Mucosa of descending colon (tissue), 3 donors: ENCODE results near the gene AGR2. TPM values are rescaled to one million over a fixed set of nuclear protein-coding genes. Genes with fewer than 3 reads are reported as not detected.
"Not testable (repeated sequence)": the region's sequence is repeated elsewhere in the genome, so short reads cannot be mapped to it uniquely, and the experiment has no call there.

Experiments
- ATAC-seq: fragments of 200-7000 bp; cut with Tn5 transposase; one replicate; pipeline ENCODE4 v1.9.1; 2020; ENCODE audit warnings: mild to moderate bottlenecking, moderate library complexity
- DNase-seq, 3 donors: peaks; one replicate each; pipeline ENCODE4 v3.0.0-alpha.2; 2020
- H3K36me3 ChIP-seq: fragments of 200-600 bp; one replicate; pipeline ENCODE4 v1.8.0; 2021; ENCODE audit warnings: low read depth, mild to moderate bottlenecking
- H3K4me1 ChIP-seq: fragments of 200-600 bp; one replicate; pipeline ENCODE4 v1.8.0; 2021; ENCODE audit warnings: low read depth, mild to moderate bottlenecking
- H3K4me3 ChIP-seq: fragments of 200-600 bp; one replicate; pipeline ENCODE4 v1.8.0; 2021; ENCODE audit warnings: mild to moderate bottlenecking
- H3K9me3 ChIP-seq: fragments of 200-600 bp; one replicate; pipeline ENCODE4 v1.8.0; 2021; ENCODE audit warnings: mild to moderate bottlenecking
- CTCF ChIP-seq: fragments of 200-600 bp; IDR thresholded peaks from one replicate; pipeline ENCODE4 v1.8.0; 2022; ENCODE audit warnings: antibody characterized with exemption, mild to moderate bottlenecking
- intact Hi-C, 2 donors: fragments of 100-400 bp; cut with DNase I in 1 of 2; cut with micrococcal nuclease in 1 of 2; formaldehyde crosslinking; loops; one replicate each; pipeline versions ENCODE4 v1.11.0 to v1.11.1; 2022; cut with DNase I, micrococcal nuclease
- total RNA-seq, 3 donors: library from RNA; stranded (reverse); fragmentation: NEBNext Ultra II Directional in 2 of 3; extraction: Animal tissue kit (Norgen Biotek cat#: 25700) in 2 of 3; gene quantifications; one replicate each; pipeline versions ENCODE4 v1.2.1 to v1.2.4, GENCODE V29; 2021 to 2023
- donor health status: DM: no; HTN: no; CAD: no; lungs with moderate emphysema.
- donor health status: DM: no; HTN: no; CAD: no.
- donor health status: DM: no; HTN: yes; CAD: no.

Gene AGR2
- total RNA-seq, 3 donors from 2014 or later, result 191 to 861 (median 775) TPM

- no peaks in the 10 kb centered on the region for H3K9me3 ChIP-seq
- intact Hi-C loops, result no loop called here
- ATAC-seq, result no peak
Measured at GRCh38 chr7:16774986-16775385, 29.8 kb downstream of the AGR2 start.

GRCh38 chr7:16774294-16774693 is 30.5 kb downstream of the AGR2 start:
- ATAC-seq, result no peak
- Histone ChIP-seq H3K4me3 (no peak overlapping the region), H3K36me3 (no peaks in the 10 kb centered on the region), H3K4me1 (no peaks in the 10 kb centered on the region), H3K9me3 (no peaks in the 10 kb centered on the region)
- no peak for TF ChIP-seq CTCF
- DNase-seq, result no peak
- intact Hi-C loops, result no loop called here

More at GRCh38 chr7:16774986-16775385, 29.8 kb downstream of the AGR2 start:
- Histone ChIP-seq H3K4me1 (no peaks in the 10 kb centered on the region), H3K36me3 (no peaks in the 10 kb centered on the region), H3K4me3 (no peak overlapping the region)
- no peak for TF ChIP-seq CTCF
- no peak for DNase-seq

- Histone ChIP-seq H3K4me1 (no peaks in the 10 kb centered on the region), H3K9me3 (no peaks in the 10 kb centered on the region), H3K4me3 (no peak overlapping the region), H3K36me3 (no peaks in the 10 kb centered on the region)
- intact Hi-C loops, result no loop called here
- DNase-seq (no peak), ATAC-seq (no peak)
- no peak for TF ChIP-seq CTCF
Measured at GRCh38 chr7:16773884-16774283, 30.9 kb downstream of the AGR2 start.

GRCh38 chr7:16773326-16773725 is 31.5 kb downstream of the AGR2 start:
- ATAC-seq (no peak), DNase-seq (no peak)
- no peaks in the 10 kb centered on the region for H3K9me3 ChIP-seq
- no peaks in the 10 kb centered on the region for H3K36me3 ChIP-seq
- intact Hi-C loops, result no loop called here
- H3K4me3 ChIP-seq, result no peak overlapping the region
- H3K4me1 ChIP-seq, result no peaks in the 10 kb centered on the region
- no peak for TF ChIP-seq CTCF

- Histone ChIP-seq H3K36me3 (no peaks in the 10 kb centered on the region), H3K4me3 (no peak overlapping the region), H3K9me3 (no peaks in the 10 kb centered on the region), H3K4me1 (peaks cover 9% of the 10 kb centered on the region)
- intact Hi-C loops, result no loop called here
- ATAC-seq (no peak), DNase-seq (no peak)
- no peak for TF ChIP-seq CTCF
Measured at GRCh38 chr7:16770657-16771329, 34.0 kb downstream of the AGR2 start.

- H3K9me3 ChIP-seq, ATAC-seq, H3K36me3 ChIP-seq, DNase-seq, intact Hi-C loops, H3K4me3 ChIP-seq: not testable (repeated sequence)
- H3K4me1 ChIP-seq, result peaks cover 12% of the 10 kb centered on the region
Measured at GRCh38 chr7:16769994-16770393, 34.8 kb downstream of the AGR2 start.
